AG20443 (cell line): ENCODE measurements around the gene CLEC19A.

Source experiments
- DNase-seq: peaks from one replicate; pipeline ENCODE4 v3.0.0; 2012; ENCODE audit warnings: low spot score, mixed read lengths

The CLEC19A gene

DNA sequence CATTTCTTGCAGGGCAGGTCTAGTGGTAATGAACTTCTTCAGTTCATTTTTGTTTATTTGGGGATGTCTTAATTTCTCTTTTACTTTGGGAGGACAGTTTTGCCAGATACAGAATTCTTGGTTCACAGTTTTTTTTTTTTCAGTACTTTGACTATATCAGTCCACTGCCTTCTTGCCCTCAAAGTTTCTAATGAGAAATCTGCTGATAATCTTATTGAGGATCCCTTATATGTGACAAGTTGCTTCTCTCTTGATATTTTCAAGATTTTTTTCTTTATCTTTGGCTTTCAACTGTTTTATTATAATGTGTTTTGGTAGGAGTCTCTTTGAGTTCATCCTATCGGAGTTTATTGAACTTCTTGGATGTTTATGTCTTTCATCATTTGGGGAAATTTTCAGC lies 42.8 kb downstream of the CLEC19A start:
- DNase-seq: no peak

DNA sequence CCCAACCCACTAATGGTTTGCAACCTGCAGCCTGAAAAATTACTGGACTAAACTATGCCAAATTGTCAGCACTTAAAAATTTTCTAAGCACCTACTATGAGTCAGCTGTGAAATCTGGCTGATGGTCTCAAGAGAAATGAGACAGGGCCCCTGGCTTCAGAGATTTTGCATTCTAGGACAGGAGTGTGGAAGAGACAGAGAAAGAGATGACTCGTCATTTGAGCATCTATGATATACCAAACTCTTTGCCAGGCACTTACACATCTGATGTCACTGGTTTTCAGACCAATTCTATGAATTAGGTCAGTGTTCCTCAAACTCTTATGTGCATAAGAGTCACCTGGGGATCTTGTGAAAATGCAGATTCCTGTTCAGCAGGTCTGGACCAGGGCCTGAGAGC lies 44.4 kb downstream of the CLEC19A start:
- no peak for DNase-seq

DNA sequence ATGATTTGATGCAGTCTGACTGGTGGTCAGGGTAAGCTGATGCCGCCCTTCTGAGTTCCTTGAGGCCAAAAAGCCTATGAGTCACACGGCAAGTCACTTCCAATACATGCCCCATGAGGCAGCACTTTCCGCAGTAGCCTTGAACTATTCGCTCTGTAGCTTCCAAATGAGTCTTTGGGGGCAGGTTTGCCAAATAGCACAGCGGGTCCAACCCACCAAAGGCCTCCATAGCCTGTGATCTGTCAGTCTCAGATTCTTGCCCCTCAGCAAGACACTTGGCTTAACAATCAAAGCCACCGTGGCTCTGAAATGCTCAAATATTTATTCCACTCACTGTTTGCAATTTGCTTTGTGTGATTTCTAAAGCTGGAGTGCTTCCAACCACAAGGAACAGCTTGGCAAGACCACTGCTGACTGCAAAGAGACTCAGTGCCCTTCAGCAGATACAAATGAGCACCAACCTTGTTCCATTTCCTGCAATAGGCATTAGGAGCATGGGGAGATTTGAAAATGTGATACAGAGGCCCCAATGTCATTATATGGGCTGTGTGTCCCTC lies 45.4 kb downstream of the CLEC19A start:
- DNase-seq: peak; percentile 62

DNA sequence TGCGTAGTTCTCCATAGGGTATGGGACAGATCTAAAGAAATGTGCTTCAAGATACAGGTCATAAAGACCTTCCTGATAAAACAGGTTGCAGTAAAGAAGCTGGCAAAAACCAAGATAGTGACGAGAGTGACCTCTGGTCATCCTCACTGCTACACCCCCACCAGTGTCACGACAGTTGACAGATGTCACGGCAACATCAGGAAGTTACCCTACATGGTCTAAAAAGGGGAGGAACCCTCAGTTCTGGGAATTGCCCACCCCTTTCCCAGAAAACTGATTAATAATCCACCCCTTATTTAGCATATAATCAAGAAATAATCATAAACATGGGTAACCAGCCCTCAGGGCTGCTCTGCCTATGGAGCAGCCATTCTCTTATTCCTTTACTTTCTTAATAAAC lies 46.3 kb downstream of the CLEC19A start:
- DNase-seq: no peak

DNA sequence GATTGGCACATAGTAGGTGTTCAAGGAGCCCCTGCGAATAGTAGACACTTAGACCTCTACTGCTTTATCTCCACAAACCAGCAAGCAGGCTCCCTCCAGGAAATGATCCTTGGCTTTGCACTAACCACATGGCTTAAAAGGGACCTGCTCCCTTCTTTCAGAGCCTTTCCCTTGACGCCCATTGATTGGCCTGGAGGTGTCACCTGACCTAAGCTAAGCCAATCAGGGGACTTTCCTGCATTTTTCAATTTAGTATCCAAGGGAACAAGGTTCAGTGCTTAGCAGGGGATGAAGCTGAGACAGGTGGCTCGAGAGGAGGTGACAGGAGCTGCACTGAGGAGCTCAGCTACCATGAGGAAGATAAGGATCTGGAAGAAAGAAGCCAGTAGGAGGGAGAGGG lies 52.8 kb downstream of the CLEC19A start:
- no peak for DNase-seq

DNA sequence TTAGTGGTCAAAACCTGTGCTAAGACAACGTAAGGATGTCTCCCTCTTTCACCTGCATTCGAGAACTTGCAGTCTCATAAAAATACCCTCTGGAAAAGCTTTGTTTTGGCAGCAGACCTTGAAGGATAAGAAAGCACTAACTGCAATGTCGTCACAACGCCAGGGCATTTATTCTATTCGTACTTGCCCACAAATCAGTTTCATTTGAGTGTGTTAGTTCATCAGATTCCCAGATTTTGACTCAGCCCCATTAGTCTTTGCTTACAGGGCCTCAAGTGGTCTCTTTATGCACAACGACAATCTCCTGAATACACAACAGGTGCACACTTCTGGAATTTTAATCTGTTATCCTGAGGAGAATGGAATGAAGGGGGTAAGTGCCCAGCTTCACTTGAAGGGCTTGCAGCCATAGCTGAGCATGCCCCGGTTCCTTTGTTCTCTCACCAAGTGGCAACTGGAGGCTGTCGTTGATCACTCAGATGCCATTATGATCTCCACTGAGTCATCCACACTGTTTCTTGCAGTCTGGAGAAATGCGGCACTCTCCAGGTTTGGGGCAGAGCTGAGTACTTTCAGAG lies 58.8 kb downstream of the CLEC19A start:
- no peak for DNase-seq

- no peak for DNase-seq
Measured at GRCh38 chr16:19344980-19345379, 59.4 kb downstream of the CLEC19A start.

GRCh38 chr16:19346335-19346922 lies 60.9 kb downstream of the CLEC19A start:
- DNase-seq: no peak

GRCh38 chr16:19348125-19348524 lies 62.6 kb downstream of the CLEC19A start:
- no peak for DNase-seq

- peak; percentile 37 for DNase-seq
Measured at GRCh38 chr16:19348578-19349315, 63.2 kb downstream of the CLEC19A start.

- no peak for DNase-seq
Measured at GRCh38 chr16:19354371-19354770, 68.8 kb downstream of the CLEC19A start.

GRCh38 chr16:19356024-19356952 lies 70.8 kb downstream of the CLEC19A start:
- no peak for DNase-seq

DNA sequence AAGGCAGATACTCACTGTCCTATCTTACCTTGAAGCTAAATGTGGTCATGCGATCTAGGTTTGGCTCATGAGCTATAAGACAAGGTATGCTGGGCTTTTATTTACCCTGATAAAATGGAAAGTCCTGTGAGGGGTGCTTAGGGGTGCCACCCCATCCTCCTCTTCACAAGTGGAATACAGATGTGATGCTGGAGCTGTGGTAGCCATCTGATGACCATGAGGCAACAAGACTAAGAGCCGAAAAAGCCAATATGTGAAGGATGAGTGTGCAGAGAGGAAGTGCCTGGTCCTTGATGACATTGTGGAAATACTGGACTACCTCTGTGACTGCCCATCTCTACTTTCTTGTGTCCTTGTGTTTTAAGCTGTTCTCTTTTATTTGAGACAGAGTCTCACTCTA lies 74.0 kb downstream of the CLEC19A start:
- DNase-seq: no peak
